Stimulated activated CD8-positive, alpha-beta memory T cell treated with anti-CD3 and anti-CD28 coated beads, Interleukin-12 subunit alpha, Interleukin-12 subunit beta, amount 100 ng/mL, for 24 hours (primary cell): ENCODE data around the gene MAB21L4.

Experiments used
- DNase-seq: peaks from one replicate; pipeline ENCODE4 v3.0.0-alpha.2; 2020; ENCODE audit errors: extremely low read depth

MAB21L4 gene

GRCh38 chr2:240925191-240925567, 29.2 kb upstream of the MAB21L4 start:
- DNase-seq: no peak

DNA sequence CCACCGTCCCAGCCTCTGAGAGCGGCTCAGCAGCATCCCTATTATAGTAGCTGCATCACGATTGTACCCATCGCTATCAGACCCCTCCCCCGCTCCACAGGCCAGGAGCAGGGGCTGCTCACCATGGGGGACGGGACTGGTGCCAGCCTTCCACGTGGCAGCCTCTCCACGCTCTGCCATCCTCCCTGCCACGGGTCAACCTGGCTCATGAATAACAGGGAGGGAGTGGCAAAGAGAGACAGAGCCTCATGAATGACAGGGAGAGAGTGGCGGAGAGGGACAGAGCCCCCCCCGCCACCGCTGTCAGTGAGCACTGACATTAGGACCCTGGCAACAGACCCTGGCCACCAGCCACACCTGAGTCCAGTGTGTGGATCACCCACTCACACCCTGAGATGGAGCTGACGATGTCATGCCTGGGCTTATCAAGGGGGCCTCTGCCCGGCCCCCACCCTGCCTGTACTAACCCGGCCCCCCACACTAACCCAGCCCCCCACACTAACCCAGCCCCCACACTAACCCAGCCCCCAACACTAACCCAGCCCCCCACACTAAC, 27.1 kb upstream of the MAB21L4 start:
- no peak for DNase-seq

GRCh38 chr2:240922245-240922981, 26.5 kb upstream of the MAB21L4 start:
- no peak for DNase-seq

GRCh38 chr2:240921995-240922244, 26.0 kb upstream of the MAB21L4 start:
- no peak for DNase-seq

DNA sequence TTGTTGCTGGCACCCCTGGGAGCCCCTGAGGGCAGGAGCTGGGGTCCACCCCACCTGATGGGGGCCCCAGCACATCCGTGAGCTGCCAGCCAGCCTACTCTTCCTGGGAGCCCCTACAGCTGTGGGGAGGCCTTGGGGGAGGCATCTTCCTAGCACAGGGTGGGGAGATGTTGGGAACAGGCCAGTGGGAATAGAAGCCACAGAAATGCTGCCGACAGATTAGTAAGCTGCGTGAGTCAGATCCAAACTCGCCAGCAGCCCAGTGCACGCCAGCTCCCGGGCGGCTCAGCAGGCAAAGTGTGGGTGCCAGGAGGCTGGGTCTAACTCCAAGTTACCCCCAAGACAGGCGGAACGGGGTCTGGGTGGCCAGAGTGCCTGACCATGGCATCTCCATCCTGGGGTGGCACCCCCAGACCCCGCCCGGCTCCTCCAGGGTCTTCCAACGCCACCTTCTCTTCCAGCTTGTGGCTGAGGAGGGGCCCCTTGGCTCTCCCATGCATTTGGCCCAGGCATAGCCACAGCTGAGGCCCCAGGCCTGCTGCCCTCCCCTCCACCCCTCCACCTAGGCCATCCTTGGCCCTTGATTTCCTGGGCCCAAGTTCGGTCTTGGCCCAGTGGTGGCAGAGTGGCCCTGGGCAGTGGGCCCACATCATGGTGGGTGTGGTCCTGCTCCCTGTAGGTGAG, 25.5 kb upstream of the MAB21L4 start:
- DNase-seq: no peak

DNA sequence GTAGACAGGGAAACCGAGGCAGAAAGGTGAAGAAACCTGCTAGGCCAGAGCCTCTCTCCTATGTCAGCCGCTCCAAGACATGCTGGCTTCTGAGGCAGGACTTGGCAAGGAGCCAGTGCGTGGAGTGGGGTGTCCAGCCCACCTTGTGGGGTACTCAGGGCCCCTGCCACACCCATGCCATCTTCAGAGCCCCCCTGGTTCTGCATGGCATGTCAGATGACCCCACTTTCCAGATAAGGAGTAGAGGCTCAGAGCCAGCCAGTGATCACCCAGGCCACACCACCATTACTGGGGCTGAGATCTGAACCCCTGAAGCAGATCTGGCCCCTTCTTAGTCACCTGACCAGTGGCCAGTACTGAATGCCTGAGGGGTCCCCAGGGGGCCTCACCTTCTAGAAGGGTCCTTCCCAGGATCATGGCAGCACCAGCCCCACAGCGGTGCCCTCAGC, 24.9 kb upstream of the MAB21L4 start:
- DNase-seq: no peak

DNA sequence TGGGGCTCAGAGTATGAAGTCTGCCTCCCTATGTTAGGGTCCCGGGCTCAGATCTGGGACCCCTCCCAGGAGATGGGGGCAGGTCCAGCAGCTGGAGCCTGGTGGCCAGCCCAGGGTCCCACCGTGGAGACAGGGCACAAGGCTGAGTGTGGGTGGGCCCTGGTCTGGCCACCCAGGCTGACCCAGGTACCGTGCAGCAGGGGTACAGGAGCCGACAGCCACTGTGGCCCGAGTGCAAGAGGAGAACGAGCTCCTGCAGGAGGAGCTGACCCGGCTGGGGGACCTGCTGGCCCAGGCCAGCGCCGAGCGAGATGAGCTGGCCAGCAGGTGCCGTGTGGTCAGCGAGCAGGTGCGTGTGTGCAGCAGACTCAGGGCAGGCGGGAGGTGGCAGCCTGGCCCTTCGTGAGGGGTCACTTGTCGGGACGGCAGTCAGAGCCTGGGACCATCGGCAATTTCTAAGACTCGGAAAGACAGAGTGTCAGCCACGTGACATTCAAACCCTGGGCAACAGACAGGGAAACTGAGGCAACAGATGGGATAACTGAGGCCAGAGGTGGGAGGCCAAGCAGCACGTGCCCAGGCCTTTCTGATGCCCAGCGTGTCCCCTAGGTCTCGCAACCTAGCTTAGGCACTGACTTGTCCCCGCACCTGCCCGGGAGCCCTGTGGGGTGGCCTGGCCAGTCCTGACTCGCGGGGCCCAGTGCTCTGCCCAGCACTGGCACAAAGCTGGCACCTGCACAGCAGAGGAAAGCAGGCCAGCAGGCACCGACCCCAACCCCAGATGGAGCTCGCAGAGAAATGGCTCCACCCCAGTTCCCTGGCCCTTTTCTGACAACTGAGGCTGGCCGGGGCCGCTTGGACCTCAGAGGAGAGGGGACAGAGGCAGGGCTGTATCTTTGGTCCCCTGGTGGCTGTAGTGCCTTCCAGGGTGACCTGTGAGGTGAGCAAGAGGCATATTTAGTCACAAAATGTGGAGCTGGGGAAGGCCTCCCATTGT, 24.1 kb upstream of the MAB21L4 start:
- no peak for DNase-seq

- DNase-seq: no peak
Observed at GRCh38 chr2:240919161-240919781, 23.3 kb upstream of the MAB21L4 start.

DNA sequence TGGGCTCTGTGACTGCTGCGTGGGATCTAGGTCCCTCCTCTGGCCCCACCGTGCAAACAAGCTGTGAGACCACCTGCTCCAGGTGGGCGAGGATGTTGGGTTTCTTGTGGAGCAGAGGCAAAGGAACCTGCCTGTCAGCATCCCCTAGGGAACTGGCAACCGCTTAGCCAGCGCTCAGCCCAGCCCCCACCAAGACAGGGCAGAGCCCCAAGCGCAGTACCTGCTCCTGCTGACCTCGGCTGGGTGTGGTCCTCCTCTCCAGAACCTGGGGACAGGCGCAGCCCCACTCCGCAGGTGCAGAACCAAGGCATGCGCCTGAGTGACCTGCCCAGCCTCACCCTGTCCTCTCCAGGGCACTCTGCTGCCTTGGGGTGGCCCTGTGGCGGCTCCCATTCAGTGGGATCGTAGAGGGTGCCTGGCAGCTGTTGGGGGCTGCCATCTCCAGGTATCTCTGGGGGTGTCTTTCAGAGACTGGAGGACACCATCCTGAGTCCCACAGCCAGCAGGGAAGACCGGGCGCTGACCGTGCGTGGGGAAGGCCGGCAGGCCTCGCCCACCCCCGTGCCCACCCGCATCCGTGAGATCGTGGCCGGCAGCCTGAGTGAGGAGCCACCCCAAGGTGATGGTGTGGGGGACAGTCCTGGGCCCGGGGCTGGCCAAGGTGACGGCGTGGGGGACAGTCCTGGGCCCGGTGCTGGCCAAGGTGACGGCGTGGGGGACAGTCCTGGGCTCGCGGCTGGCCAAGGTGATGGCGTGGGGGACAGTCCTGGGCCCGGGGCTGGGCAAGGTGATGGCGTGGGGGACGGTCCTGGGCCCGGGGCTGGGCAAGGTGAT, 22.5 kb upstream of the MAB21L4 start:
- DNase-seq: no peak

DNA sequence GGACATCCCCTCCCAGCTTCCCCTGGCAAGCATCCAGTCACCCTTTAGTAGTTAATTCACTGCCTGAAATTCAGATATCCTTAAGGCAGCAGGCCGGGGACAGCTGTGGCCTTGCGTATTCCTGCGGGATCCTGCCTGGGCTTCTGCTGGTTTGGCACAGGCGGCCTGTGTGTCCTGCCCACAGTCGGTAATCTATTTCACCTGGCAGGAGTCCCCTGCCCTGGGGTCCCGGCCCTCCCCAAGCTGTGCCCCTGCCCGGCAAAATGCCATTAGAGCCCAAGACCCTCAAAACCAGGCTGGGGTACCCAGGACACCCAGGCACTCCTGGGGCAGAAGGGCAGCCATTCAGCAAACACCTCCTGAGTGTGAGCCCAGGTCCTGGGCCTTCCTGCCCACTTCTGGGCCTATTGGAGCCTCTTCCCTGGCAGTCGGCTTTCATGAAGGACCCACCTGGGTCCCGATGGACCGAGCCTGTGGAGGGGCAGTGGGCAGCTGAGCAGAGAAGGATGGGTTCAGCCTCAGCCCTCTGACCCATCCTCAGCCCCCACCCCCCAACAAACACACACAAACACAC, 21.8 kb upstream of the MAB21L4 start:
- no peak for DNase-seq

DNA sequence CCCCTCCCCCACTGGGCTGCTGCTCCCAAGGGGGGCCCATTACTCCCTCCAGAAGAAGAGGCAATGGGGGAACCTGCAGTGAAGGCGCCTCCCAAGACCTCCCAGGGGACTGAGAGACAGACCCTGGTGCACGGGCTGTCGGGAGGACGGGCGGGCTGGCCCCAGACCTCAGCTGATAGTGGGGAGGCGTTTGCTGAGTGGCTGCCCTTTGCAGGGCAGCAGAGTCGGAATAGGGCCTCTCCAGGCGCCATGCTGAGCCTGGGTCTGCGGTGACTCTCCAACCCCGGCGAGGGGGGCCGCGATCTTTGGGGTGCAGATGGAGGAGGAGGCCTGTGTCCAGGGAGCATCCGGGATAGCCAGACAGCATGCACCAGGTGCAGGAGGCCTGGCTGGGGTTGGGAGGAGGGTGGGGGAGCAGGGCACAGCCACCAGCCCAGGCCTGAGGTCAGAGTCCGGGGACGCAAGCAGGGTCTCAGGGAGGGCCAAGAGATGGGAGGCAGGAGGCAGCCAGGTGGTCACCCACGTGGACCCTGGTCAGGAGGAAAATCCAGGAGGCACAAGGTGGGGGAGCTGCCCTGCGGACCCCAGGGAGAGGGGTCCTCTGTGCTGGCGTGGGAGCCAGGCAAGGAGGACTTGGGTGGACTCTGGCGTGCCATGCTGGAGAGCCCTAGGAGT, 21.2 kb upstream of the MAB21L4 start:
- no peak for DNase-seq

DNA sequence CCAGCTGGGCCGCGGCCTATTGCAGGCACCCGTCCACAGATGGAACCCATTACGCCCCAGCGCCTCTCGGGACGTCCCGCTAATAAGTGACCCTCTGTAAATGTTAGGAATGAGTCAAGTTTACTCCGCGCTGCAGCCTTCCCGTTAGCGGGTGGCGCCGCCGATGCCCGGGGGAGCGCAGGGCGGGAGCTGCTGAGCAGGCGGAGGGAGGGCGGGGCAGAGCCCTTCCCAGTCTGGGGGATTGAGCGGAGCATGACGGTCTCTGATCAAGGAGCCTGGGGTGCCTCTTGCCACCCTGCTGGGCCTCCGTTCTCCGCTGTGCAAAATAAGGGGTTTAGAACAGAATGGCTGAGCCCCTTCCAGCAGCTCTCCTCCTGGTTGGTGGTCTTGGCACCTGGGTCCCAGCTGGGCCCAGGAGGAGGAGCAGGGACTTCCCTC, 20.6 kb upstream of the MAB21L4 start:
- no peak for DNase-seq

DNA sequence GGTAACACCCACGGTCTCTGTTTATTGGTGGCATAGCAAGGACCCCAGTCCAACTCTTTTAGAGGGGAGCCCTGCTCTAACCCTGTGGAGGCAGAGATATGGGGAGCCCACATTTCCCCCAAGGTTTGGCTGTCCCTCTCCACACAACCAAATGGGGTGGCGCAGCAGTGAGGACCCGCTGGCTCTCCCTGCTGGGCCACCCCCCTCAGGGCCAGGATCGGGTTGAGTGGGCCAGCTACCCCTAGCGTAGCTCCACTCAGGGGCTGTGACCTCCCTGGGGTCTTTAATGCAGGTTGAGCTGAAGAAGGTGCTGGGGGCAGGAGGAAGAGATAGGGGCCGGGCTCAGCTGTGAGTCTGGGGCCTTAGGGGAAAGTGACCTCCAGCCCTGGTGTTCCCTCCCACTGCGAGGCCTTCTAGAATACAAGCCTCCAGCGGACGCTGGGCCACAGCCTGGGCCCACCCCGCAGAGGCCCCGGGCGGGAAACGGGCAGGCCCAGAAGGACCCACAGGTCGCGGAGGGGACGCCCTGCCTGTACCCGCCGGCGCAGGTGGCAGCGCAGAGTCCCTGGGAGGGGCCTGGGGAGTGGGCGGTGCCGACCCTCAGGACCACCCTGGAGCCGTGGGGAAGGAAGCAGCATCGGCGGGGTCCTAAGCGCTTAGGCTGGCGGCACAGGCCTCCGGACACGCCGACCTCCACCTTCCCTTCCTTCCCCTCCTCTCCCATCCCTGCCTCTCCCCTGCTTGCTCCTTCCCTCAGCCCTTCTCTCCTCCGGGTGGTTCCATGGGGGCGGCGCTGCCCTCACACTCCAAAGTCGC, 19.8 kb upstream of the MAB21L4 start:
- no peak for DNase-seq

DNA sequence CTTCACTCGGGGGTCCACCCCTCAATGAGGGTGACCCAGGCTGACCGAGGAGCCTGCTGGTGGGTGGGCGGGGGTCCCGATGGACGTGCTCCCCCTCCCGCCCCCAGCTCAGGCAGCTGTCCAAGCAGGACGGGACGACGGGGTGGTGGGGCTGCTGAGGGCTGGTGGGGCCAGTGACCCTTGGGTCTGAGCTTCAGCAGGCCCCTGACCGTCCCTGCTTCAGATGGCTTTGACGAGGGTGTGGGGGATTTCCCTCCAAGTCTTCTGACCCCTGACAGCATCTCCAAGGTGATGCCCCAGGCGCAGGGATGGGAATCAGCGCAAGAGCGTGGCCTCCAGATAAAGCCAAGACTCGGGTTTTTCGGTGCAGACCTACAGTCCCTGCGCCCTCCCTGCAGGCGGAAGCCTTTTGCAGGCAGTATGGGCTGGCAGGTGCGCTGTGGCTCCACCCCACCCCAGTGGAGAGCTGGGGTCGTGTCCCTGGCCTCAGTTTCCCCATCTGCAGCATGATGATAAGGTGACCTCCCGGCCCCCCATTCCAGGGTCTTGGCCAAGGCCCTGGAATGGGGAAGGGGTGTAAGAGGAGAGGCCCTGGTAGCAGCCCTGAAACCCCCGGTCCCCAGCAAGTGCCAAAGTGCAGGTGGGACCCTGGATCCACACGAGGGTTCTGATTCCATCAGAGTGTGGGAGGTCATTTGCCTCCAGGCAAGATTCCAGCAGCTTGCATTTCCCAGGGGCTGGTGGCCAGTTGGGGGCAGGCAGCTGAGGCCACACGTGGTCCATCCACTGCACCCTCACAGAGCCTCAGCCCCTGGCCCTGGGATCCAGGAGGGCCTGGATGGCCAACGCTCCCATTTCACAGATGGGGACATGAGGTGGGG, 18.9 kb upstream of the MAB21L4 start:
- no peak for DNase-seq

DNA sequence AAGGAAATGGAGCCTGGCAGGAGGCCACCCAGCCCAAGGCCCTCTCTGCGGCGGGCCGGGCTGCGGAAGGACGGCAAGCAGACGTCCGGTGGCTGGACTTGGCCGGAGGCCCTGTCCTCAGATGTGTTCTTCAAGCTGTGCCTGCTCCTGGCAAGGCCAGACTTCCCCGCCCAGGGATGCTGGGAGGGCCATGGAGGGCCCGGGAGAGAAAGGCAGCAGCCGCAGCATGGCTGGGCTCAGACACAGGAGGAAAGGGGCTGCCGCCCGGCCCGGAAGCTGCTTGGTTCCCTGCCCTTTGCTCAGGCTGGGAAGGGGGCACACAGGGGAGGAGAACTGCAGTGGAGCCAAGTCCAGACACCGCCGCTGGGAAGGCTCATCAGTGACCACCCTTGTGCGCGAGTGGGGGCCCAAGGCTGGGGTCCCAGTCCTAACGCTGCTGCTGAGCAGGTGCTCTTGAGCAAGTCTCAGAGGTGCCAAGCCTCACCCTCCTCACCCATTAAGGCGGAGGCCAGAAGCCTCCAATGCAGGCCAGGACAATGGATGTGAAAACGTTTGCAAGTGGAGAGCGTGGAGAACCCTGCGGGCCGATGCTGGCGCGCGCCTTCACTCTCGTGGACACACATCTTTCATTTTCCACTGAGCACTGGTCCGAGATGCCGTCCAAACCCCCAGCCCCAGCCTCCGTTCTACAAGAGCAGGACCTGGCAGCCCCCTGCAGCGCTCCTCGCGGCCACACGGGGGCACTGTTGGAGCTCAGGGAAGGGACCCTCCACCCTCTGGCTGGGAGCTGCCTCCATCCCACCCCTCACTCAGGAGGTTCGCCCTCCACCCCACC, 18.1 kb upstream of the MAB21L4 start:
- DNase-seq: no peak

DNA sequence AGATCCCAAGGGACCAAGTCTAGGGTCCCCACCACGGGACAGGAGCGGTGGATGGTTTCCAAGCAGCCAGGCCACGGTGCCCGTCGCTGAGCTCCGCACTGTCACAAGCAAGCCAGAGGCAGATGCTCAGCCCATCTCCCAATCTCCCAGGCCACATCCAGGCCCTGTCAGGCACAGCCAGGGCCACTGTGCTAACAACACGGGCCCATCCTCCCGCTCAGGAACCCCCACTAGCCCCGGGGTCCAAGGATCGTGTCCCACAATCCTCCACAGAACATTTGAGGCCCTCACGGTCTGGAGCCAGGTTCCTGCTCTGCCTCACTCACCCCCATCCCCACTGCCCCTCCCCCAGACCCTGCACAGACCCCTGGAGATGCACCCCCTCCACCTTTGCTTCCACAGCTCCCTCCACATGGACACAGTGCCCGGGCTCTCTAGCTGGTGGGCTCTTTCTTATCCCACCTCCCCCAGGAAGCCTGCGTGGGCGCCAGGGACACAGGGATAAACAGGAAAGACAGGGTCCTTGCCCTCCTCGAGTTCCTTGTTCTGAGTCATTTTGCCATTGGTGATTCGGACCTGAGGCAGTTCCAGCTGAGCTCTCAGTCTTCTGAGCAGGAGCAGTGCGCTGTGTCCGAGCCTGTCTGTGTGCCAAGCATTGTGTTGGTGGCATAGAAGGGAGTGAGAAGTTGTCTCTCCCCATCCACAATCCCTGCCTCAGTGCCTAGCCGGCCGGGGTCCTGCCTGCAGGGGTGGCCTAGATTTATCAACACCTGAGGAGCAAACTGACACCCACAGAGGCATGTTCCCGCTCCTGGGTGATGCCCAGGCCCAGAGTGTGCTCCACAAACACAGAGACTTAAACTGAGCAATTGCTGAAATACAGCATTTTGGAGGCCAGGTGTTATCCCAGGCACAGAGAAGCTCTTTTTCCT, 17.2 kb upstream of the MAB21L4 start:
- no peak for DNase-seq
